ENCODE measurements around the gene LUC7L2.

- TF ChIP-seq CTCF (IDR thresholded peaks at IDR 0.05; ENCODE audit: insufficient read depth, low read length): no peak
- TF ChIP-seq POLR2AphosphoS5 (IDR thresholded peaks at IDR 0.05; ENCODE audit: low read depth): no peak
- no peak for TF ChIP-seq GABPA (IDR thresholded peaks at IDR 0.05; ENCODE audit: low read depth)
- TF ChIP-seq REST (IDR thresholded peaks at IDR 0.05; ENCODE audit: insufficient replicate concordance, low read depth): no peak
- TF ChIP-seq SPI1 (IDR thresholded peaks at IDR 0.05; ENCODE audit: borderline replicate concordance, low read depth): no peak
These were observed 43.9 kb downstream of the LUC7L2 start for GRCh38 chr7:139403601-139404000.
